Measurements from ENCODE around the gene SEC63.
A peak's percentile ranks its signal among the peaks of the same experiment; 100 is the strongest.
"Not testable (repeated sequence)": the region's sequence is repeated elsewhere in the genome, so short reads cannot be mapped to it uniquely, and the experiment has no call there.

The SEC63 gene

DNA sequence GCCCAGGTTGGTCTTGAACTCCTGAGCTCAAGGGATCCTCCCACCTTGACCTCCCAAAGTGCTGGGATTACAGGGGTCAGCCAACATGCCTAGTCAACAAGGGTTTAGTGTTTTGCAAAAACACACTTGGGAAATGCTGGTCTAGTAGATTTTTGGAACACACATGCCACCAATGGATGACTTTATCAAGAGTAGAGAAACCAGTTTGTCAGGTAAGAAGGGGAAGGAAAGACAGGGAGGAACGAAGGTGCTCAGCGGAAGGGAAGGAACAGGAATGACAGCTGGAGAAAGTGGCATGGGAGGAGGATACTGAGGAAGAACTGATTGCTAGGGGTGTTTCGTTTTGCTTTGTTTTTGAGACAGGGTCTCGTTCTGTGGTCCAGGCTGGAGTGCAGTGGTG is 15.6 kb upstream of the SEC63 start:
- DNase-seq (ENCODE audit: low spot score), result no peak

DNA sequence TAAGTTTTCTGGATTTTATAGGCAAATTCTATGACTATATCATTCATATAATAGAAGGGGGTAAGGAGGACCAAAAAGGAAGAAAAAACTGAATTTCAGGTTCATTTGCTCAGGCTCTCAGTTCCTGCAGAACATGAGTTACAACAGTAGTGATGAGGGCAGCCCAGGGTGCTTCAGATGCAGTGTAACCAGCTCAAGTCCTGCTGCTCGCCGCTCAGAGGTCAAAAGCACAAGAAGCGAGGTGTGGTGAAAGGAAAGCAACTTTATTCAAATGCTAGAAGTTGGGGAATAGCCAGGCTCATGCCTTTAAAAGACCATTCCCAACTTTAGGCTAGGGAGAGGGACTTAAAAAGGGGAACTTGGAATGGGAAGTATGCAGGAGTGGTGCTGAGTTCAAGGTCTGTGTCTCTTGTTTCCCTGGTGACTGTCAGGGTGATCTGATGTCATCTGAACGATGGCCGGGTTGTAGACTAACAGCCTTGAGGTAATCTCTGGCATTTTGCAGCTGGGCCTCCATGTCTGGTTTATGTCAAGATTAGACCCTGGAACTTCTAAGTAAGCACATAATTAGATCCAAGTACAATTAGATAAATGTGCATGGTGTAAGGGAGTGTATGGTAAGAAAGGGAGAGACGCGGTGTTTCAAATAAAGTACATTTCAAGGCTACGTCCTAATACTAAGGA is 14.5 kb upstream of the SEC63 start:
- no peak for DNase-seq (ENCODE audit: low spot score)

DNA sequence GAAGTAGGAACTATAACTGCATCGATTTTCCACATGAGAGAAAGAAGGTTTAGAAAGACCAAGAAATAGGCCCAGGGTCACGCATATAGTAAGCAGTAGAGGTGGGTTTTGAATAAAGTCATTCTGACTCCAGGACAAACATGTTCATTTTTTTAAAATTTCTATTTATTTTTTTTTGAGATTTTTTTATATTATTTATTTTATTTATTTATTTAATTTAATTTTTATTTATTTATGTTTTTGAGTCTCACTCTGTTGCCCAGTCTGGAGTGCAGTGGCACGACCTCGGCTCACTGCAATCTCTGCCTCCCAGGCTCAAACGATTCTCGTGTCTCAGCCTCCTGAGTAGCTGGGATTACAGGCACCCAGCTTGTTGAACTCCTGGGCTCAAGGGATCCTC is 13.2 kb upstream of the SEC63 start:
- DNase-seq (ENCODE audit: low spot score), result no peak

DNA sequence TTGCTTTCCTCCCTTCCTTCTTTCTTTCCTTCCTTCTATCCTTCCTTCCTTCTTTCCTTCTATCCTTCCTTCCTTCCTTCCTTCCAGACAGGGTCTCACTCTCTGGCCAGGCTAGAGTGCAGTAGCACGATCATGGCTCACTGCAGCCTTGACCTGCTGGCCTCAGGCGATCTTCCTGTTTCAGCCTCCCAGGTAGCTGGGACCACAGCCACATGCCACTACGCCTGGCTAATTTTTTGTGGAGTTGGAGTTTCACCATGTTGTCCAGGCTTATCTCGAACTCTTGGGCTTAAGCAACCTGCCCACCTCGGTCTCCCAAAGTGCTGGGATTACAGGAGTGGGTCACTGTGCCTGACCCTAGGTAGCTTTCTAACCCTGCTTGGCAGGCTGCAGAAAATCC is 12.2 kb upstream of the SEC63 start:
- no peak for DNase-seq (ENCODE audit: low spot score)

DNA sequence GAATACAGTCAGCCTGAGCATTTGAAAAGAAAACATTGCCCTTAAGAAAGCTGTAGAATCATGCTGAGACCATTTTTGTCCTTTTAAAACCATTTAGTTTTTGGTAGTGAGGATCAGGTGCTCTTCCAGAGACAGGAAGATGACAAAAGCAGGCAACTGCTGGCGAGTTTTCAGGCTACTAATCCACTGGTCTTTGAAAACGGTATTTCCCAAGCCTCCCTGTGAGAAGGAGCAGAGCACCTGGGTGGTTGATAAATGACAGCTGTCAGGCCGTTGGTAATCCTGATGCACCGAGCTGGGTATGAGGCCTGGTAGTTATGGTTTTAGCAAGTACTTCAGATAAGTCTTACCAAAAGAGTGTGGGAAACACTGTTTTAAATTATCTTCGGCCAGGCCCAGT is 10.1 kb upstream of the SEC63 start:
- no peak for DNase-seq (ENCODE audit: low spot score)

DNA sequence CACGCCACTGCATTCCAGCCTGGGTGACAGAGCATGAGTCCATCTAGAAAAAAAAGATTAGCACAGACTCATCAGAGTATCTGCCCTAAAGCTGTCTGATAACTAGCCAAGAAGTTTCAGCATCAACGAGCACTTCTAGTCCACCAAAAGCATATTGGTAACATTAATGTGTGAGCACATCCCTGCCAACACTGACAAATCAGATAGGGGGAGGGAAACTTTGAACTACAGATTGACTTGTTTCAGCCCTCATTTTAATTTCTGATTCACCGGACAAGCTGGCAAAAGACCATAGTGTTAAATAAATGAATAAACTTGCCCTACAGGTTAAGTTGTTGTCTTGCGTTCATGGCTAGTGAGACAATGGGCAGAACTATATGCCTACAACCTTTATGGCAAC is 7.7 kb upstream of the SEC63 start:
- DNase-seq (ENCODE audit: low spot score), result no peak

DNA sequence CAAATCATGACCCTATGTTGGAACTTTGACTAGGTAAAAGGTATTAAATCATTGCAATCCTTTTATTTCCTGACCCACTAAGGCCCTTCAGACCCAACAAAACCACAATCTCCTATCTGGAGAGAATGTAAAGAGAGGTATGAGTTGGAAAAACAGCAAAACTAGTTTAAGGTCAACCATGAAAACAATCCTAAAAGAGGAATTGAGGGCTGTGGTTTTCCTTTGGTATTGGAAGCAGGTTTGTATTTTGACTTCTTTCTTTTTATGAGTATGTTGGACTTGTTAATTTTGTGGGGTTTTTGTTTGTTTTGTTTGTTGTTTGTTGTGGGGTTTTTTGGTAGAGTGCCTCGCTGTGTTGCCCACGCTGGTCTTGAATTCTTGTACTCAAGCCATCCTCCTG is 4.7 kb upstream of the SEC63 start:
- DNase-seq (ENCODE audit: low spot score), result no peak

DNA sequence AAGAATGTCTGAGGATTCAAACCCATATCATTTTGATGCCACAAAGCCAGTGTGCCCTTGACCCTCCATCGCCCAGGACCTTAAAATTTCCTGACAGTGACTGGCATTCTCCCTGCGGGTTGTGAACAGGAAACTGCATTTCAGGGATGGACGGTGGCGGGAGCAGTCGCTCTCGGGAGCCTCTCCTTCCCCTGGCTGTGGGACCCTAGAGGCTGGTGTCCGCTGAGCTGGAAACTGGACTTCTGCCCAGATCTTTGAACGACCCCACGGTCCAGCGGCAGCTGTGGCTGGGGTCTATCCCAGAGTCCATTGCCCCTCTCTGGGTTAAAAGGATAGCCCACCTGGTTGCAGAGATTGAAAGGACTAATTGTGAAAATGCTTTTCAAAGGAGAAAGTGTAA is 1.4 kb upstream of the SEC63 start:
- DNase-seq (ENCODE audit: low spot score), result no peak

DNA sequence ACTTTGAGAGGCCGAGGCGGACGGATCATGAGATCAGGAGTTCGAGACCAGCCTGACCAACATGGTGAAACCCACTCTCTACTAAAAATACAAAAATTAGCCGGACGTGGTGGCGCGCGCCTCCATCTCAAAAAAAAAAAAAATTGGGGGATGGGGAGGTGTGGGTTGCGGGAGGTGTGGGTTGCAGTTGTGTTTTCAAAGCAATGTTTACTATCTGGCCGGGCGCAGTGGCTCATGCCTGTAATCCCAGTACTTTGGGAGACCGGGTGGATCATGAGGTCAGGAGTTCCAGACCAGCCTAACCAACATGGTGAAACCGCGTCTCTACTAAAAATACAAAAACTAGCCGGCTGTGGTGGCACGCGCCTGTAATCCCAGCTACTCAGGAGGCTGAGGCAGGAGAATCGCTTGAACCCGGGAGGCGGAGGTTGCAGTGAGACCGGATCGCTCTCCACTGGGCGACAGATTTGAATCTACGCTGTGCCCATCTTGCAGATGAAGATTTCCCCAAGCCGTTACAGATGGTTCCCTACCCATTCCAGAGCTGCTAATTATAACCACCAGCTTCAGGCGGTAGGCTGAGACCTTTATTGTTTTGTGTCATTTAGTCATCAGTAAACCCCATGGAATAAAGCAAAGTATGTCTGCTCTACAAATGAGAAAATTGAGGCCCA is 818 bp upstream of the SEC63 start:
- DNase-seq (ENCODE audit: low spot score), result not testable (repeated sequence)

DNA sequence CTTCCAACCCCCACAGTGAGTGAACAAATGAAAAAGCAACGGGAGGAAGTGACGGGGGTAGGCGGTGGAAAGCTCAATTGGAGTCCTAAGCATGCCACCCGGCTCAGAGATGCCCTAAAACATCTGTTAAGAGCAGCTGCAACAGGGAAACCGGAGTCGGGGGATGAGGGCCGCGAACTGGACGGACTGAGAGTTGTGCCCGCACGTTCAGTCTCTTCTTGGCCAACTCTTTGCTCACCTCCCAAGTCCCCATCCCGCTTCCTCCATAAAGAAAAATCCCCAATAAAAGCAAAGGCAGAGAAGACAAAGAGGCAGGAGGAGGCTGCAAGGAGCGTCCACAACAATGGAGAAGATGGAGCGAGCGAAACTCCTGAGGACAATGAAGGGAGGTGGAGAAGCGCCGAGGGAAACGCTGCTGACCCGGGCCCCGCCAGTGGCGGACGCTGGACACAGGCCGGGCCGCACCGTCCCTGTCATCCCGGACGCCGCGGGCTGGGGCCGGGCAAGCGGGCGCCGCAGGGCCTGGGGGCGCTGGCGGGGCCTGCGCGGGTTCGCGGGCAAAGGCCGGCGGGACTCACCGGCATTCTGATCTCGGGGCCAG is 600 bp downstream of the SEC63 start:
- peak; percentile 36 for DNase-seq (ENCODE audit: low spot score)

DNA sequence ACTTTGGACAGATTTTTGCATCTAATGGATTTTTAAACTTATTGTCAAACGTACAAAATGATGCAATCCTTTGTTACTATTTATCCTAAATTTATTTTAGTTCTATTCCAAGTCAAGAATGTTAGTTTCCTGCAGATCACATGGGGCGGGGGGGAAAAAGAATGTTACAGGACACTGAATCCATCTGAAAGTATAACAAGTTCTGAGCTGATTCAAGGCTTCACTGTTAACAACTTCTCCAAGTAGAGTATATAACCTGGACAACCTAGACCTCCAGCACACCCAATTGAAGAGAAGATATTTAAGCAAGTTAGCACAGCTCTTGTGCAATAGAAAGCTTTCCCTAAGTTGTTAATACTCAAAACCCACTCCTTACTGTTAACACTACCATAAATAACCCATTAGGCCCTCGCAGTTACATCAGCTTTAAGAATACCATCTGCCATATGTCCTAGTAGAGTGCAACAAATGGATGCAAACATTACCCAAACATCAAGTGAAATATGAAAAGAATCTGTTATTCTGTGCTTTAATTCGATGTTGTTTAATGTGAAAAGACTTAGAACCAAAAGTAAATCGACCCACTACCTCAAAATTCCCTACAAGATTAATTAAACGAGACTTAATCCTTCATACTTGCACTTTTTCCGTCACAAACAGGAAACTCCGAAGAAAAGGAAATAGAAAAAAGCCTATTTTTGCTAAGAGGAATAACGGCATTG is 1.3 kb downstream of the SEC63 start:
- peak; percentile 32 for DNase-seq (ENCODE audit: low spot score)

DNA sequence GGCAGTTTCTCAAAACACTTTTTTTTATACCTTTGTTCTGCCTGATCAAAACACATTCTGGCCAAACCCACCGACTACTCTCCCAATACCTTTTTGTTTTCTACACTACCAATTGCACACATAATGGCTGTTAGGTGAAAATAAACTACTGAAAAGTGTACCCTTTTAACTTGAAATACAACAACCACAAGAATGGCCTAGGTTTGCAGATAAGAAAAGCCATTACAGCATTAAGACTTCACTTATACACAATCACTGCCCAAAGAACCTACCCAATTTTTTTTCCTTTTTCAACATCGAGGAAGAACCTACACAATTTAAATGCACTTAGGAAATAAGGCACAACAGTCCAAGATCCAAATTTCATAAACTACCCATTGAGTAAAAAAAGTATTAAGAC is 1.8 kb downstream of the SEC63 start:
- no peak for DNase-seq (ENCODE audit: low spot score)

DNA sequence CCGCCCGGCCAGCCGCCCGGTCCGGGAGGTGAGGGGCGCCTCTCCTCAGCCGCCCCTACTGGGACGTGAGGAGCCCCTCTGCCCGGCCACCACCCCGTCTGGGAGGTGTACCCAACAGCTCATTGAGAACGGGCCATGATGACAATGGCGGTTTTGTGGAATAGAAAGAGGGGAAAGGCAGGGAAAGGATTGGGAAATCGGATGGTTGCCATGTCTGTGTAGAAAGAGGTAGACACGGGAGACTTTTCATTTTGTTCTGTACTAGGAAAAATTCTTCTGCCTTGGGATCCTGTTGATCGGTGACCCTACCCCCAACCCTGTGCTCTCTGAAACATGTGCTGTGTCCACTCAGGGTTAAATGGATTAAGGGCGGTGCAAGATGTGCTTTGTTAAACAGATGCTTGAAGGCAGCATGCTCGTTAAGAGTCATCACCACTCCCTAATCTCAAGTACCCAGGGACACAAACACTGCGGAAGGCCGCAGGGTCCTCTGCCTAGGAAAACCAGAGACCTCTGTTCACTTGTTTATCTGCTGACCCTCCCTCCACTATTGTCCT is 4.1 kb downstream of the SEC63 start:
- not testable (repeated sequence) for DNase-seq (ENCODE audit: low spot score)

DNA sequence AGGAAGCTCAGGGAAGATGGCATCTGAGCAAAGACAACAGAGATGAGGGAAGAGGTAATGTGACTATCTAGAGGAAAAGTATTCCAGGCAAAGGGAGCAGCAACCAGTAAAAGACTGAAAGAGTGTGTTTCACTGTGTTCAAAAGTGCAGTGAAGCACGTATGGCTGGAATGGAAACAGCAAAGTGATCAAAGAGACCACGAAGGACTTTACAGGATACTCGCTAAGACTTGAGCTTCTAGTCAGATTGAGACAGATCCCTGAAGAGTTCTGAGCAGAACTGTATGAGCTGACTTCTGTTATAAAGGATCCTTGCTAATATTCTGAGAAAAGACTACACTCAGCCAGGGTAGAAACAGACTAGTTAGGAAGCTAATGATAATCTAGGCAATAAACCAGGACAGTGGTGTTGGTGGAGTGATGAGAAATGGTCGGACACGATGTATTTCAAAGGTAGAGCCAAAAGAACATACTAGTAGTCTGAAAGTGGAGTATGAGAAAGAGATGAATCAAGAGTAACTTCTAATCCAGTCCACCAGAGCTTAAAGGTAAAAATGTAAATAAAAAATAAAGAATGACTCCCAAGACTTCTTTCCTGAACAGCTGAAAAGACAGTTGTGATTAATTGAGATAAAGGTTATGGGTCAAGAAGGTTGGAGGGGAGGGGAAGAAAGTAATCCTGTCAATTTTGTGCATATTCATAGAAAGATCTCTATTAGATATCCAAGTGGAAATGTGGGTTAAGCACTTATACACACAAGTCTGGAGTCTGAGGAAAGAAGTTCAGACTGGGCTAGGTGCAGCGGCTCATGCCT is 14.2 kb downstream of the SEC63 start:
- no peak for DNase-seq (ENCODE audit: low spot score)

DNA sequence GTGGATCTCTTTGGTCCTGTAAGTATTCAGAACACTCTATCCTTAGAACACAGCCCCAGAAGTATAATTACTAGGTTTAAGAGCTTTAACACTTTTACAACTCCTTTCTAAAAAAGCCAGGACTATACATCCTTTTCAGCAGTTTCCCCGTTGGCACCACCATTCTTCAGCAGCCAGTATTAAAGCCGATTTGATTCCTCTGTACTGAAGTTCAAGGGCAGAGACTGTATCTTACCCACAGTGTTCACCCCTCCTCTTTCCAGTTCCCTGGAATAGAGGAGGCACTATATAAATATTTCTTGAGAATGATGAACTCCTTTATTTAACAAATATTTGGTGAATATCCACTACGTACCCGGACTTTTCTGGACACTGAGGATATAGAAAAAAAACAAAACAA is 15.9 kb downstream of the SEC63 start:
- no peak for DNase-seq (ENCODE audit: low spot score)

DNA sequence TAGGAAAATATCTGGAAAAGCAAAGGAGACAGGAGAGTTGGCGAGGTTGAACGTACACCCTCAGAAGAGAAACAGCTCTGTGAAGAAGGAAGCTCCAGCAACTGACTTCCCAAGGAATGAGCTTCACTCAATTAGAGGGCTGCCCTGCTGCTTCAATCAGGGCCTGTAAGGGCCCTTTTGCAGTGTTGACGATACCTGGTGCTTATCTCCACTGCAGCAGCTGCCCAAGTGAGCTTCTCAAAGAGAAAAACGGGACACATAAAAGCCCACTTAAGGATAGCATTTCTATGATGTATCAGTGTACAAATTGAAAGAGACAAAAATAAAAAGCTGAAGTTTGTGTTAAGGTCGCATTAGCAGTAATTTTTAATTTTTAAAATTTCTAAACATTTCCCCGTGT is 16.4 kb downstream of the SEC63 start:
- peak; percentile 21 for DNase-seq (ENCODE audit: low spot score)

DNA sequence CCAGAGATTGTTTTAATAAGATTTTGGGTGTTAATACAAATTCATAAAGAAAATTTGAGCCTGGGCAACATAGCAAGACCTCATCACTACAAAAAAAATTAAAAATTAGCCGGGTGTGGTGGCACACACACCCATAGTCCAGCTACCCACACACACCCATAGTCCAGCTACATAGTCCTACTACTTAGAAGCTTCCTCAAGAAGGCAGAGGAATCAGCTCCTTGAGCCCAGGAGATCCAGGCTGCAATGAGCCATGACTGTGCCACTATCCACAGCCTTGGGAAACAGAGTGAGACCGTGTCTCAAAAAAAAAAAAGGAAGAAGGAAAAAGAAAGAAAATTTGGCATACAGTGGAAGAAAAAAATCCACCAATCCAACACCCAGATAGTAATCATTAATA is 16.8 kb downstream of the SEC63 start:
- no peak for DNase-seq (ENCODE audit: low spot score)

DNA sequence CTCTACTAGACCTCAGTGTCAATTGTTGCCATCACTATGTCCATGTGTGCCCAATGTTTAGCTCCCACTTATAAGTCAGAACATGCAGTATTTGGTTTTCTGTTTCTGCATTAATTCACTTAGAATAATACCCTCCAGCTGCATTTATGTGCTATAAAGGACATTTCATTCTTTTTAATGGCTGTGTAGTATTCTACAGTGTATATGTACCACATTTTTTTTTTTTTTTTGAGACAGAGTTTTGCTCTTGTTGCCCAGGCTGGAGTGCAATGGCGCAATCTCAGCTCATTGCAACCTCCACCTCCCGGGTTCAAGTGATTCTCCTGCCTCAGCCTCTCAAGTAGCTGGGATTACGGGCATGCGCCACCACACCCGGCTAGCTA is 21.1 kb downstream of the SEC63 start:
- not testable (repeated sequence) for DNase-seq (ENCODE audit: low spot score)

DNA sequence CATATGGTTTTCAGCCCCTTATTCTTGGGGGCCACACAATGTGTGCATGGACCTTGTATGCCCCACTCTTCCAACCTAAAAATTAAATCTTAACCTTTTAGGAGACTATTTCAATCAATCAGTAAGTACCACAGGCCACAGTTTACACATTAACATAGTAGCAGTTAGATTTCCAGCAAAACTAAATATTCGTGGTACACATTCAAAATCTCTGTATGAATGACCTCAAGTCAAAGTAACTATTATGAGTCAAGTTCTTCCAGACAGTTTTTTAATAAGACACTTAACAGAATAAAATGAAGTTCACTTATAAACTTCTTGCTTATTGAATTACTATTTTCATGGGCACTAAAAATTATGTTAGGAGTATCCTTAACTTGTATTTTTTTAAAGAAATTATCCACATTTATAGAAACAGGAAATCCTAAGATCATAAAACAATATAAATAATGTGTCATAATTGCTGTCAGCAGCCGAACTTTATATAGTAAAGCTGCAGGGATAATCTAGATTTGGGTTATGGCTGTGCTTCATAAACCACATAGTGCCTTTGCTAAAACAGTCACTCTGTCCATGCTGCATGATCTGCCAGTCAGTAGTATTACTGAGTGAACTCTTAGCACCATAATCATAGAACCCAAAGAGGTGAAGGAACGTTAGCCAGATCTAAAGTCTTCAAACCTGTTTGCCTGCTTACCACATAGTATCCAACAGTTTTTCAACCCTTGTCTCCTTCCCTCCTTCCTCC is 21.7 kb downstream of the SEC63 start:
- DNase-seq (ENCODE audit: low spot score), result no peak

DNA sequence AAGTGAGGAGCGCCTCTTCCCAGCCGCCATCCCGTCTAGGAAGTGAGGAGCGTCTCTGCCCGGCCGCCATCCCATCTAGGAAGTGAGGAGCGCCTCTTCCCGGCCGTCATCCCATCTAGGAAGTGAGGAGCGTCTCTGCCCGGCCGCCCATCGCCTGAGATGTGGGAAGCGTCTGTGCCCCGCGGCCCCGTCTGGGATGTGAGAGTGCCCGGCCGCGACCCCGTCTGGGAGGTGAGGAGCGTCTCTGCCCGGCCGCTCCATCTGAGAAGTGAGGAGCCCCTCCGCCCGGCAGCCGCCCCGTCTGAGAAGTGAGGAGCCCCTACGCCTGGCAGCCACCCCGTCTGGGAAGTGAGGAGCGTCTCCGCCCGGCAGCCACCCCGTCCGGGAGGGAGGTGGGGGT is 23.8 kb downstream of the SEC63 start:
- not testable (repeated sequence) for DNase-seq (ENCODE audit: low spot score)

DNA sequence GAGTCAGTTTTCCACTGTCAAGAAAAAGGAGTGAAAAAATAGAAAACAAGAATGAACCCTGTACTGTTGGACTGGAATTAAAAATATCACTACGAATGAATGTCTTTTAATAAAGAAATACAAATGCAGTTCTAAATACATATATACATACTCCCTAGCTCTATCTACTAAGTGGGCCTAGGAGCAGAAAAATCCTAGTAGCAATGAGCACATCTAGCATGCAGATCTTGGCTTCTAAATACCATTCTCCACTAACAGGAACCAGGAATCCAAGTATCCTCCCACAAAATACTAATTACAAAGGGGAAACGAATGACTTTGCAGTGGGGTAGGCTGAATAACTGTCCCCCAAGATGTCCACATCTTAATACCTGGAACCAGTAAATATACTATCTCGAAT is 25.4 kb downstream of the SEC63 start:
- DNase-seq (ENCODE audit: low spot score), result no peak
